GM21360 (cell line): Measurements from ENCODE around the gene TCP1.
"Not testable (repeated sequence)": the region's sequence is repeated elsewhere in the genome, so short reads cannot be mapped to it uniquely, and the experiment has no call there.

Experiments used
- ATAC-seq: cut with Tn5 transposase; IDR thresholded peaks from one replicate; pipeline ENCODE4 v1.9.1; 2021; ENCODE audit warnings: mild to moderate bottlenecking, moderate library complexity; ENCODE audit not compliant: unreplicated experiment

Gene TCP1

DNA sequence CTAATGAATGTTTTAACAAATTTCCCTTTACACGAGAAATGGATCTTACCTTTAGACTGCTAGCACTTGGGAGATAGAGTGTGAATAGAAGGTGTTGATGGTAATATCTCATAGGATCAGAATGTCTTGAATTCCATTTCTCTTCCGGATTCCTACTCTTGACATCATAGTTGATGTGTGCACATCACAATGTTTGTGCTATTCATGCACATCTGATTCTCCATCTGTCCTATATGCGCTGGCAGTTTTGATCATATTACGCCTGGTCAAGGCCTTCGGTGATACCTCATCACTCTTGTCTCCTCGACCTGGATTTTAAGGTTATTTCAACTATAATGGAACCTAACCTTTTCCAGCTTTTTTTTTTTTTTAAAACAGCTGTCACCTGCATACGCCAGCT is 44.3 kb downstream of the TCP1 start:
- ATAC-seq, result no peak

DNA sequence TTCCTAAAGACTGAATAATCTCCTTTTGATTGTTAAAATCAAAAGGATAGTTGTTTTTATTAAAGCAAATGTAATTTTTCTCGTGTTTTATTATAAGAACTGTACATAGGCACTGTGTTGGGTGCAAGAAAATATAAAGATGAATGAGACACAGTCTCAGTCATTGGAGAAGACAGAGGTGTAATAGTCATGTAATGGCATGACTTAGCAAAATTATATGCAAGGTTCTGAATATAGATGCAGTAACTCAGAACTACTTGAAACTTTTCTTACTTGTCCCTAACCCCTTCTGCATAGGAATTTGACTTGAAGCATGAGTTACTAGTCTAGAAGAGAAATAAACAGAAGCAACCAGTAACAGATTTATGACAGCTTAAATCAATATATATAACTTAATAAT is 47.2 kb downstream of the TCP1 start:
- ATAC-seq, result no peak

DNA sequence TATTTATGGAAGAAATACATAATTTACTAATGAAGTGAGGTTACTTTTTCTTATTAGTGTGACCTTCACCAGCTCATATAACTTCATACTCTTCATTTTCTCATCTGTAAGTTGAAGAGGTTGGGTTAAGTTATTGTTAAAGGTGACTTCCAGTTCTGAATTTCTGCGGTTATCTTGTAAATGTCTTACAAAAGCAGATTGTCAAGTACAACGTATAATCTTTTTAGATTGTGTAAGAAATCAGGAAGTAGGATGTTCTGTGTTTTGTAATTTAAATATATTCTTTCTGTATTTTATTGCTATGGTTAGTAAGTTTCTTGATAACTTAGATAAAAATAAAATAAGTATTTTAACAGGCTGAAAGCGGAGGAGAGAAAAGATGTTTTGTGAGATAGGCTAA is 50.1 kb downstream of the TCP1 start:
- ATAC-seq, result no peak

DNA sequence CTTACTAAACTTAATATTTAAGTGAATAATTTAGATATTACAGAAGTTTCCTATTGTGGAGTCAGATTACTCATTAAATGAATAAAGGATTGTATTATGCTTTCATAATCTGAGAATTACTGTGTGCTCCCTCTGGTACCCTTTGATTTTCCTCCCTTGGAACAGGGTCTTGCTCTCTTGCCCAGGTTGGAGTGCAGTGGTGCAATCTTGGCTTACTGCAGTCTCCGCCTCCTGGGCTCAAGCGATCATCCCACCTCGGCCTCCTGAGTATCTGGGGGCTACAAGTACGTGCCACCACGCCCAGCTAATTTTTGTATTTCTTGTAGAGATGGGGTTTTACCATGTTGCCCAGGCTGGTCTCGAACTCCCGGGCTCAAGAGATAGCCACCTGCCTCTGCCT is 52.5 kb downstream of the TCP1 start:
- ATAC-seq, result no peak

DNA sequence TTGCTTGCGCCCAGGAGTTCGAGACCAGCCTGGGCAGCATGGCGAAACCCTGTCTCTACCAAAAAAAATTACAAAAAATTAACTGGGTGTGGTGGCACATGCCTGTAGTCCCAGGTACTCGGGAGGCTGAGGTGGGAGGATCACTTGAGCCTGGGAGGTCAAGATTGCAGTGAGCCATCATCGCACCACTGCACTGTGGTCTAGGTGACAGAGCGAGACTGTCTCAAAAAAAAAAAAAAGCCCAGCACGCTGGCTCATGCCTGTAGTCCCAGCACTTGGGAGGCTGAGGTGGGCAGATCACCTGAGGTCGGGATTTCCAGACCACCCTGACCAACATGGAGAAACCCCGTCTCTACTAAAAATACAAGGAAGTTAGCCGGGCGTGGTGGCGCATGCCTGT is 56.0 kb downstream of the TCP1 start:
- ATAC-seq, result not testable (repeated sequence)

DNA sequence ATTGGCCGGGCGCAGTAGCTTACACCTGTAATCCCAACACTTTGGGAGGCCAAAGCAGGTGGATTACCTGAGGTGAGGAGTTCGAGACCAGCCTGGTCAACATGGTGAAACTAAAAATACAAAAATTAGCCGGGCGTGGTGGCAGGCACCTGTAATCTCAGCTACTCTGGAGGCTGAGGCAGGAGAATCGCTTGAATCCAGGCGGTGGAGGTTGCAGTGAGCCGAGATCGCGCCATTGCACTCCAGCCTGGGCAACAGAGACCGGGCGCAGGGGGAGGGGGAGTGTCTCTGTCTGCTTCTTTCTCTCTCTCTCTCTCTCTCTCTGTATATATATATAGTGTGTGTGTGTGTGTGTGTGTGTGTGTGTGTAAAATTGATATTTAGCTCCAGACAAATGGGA is 56.9 kb downstream of the TCP1 start:
- not testable (repeated sequence) for ATAC-seq

DNA sequence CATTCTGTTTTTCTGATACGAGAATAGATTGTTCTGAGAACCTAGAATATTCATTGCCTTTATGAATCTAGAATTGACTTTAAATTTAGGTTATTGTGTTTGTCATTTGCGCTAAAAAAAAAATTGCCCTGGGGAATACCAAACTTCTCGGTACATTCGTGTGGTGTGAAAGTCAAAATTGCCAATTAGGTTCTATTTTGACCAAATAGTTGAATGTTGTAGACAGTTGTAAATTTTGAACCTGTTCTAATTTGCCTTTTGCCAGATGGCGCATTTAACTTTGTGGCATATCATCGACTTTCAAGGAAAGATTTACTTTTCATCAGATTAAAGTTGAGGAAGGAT is 59.1 kb downstream of the TCP1 start:
- ATAC-seq, result no peak

DNA sequence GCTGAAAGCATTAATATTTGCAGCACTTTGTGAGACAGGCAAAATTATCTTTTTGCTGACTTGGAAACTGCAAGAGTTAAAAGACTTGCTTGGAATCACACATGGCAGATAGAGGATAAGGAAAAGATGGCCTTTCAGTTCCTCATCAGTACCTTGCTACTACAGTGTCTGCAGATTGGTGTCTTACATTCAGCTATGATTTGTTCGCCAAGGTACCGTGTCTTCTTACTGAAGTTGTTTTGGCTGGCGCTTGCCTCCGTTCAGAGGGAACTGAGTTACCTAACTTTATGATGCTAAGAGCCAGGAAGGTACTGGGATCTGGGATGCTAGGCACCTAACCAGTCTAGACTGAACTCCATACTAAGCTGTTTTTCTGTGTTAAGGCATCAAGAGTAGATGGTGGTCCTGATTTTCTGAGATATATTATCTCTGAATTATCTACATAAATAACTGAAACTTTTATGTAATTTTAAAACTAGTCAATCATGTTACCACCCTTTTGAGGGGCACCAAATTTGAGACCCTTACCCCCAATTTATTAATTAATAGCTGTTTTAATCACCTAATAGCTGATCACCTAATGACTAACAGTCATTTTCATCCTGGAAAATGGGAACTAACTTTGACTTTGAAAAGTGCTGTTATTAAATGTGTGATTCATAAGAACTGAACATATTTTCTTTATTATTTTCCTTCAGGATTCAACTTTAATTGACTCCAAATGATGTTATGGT is 59.6 kb downstream of the TCP1 start:
- ATAC-seq, result no peak

DNA sequence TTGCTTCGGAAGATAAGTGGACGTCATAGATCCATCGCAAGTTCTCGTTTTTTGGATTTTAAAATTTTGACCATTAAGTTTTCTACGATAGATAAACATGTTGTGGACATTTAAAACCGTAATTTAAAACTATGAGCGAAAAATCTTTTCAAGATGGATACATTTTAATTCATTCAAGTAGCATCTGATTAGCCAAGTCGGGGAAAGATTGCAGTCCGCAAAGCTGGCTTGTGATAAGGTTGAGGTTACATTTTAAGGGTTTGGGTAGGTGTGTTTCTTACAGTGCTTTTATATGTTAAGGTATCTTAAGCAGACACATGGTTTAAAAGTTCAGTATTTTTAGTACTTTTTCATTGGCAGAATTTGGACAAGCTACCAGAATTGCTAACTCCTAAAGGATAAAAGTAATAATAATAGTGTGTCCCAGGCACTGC is 60.9 kb downstream of the TCP1 start:
- no peak for ATAC-seq
